Fibroblast of skin of abdomen (primary cell): ENCODE measurements around the gene TGFBR3.

Experiments
- DNase-seq: peaks from one replicate; pipeline ENCODE4 v3.0.0-alpha.2; 2013

Gene TGFBR3

DNA sequence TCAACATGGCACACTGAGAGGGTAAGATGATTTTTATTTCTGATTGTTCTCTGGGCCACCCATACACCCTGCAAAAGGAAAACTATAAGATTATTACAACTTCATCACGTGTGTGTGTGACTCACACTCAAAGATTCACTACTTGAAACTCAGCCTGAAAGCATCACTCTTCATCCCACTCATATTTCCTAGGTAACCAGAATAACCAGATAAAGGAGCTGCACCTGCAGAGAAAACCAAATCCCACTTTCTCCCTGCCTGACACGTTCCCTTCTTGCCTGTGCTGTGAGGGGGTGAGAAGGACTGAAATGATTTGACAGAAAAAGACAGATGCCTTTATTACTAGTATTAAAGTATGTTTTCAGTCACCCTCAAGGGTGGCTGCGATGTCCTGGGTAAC is 131.6 kb downstream of the TGFBR3 start:
- DNase-seq: peak; percentile 59

DNA sequence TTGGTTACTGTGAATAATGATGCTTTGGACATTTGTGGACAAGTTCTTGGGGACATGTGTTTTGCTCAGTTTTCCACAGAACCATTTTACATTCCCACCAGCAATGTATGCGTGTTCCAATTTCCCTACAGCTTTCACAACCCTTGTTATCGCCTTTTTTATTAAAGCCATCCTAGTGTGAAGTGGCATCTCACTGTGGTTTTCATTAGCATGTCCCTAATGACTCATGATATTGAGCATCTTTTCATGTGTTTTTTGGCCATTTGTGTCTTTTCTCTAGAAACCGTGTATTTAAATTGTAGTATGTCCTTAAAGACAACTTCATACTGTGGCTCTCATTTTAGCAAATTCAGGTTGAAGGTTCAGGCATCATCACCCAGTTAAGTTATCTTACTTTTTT is 132.1 kb downstream of the TGFBR3 start:
- DNase-seq: peak; percentile 39

DNA sequence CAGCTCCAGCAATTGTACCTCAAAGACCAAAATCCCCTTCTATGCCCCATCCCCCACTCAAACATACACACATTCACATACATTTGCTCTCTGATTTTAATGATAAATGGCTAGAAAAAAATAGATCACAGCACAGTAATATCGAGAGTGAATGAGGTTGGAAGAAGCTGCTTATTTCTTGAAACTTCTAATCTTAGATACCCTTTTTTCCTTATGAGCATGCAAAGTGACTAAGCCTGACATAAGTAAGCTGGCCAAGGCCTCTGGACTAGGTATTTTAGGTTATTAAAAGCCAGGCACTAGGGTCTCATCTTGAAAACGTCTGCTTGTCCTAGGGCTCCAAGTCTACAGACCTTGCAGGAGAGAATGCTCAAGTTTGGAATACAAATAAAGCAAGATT is 133.6 kb downstream of the TGFBR3 start:
- no peak for DNase-seq

DNA sequence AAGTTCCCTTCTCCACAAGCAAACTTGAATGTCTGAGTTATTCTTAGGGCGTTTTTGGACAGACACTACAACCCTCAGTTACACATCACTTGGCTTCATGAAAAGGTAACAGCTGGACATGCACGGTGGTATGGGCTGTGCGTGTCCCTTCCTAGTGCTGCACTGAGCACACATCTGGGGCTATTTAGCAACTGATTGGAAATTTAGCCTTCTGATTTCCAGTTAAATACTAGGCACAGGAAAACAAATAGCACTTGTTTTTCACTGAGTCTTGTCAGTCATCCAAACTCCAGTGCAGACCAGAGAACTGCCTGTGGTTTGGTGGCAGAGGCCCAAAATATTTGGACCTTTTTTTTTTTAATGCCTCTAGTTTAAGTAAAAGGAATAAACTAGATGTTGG is 134.7 kb downstream of the TGFBR3 start:
- DNase-seq: peak; percentile 83

DNA sequence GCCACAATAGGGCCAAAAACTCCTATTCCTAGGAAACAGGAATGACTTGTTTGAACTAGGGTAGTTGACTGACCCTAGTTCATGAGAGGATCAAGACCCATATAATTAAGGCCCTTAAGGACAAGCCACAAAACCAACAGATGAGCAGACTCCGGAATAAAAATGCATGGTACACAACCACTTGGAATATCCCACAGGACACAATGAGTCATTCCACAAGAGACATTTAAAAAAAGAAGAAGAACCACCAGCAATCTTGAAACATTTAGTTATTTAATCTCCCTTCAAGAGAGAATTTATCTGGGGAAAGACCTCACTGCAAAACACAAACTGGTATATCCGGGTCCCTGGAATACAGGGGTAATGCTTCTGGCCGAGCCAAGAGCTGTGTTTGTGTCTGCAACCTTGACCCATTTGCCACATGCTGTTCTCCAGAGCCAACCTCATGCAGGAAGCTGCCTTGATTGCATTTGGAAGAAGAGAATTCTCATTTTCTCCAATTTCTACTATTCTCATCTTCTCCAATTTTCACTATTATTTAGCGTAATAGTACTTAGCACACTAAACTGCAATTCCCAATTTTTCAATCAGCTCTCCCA is 135.5 kb downstream of the TGFBR3 start:
- peak; percentile 65 for DNase-seq

DNA sequence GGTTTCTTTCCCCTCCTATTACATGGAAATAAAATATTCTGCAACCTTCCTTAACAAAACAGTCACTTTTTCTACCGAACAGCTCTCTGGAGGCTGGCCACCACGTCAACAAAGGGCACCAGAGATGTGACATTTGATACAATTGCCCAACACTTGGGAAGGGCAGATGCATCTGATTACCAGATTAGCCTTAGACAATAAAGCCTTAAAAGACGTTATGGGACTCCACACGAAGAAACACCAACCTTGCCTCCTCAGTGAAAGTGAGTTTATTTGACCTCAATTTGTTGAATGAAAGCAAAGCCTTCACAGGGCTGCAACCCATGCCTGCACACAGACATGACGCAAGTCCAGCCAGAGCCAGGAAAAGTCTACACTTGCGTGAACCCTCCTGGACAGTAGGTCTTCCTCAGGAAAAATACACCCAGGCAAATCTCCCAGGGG is 136.1 kb downstream of the TGFBR3 start:
- DNase-seq: no peak

DNA sequence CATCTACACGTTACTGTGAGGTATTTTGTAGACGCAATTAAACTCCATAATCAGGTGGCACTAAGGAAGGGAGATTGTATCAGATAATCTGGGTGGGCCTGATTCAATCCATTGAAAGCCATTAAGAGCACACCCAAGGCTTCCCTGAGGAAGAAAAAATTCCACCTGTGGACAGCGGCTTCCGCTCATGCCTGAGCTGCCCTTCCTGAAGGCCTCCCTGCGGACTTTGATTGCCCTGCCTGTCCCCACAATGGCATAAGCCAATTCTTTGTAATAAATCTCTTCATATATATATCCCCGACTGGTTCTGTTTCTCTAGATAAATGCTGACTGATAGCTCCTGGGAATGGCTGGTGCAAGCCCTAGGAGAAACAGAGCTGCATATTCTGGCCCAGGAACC is 138.3 kb downstream of the TGFBR3 start:
- DNase-seq: no peak

DNA sequence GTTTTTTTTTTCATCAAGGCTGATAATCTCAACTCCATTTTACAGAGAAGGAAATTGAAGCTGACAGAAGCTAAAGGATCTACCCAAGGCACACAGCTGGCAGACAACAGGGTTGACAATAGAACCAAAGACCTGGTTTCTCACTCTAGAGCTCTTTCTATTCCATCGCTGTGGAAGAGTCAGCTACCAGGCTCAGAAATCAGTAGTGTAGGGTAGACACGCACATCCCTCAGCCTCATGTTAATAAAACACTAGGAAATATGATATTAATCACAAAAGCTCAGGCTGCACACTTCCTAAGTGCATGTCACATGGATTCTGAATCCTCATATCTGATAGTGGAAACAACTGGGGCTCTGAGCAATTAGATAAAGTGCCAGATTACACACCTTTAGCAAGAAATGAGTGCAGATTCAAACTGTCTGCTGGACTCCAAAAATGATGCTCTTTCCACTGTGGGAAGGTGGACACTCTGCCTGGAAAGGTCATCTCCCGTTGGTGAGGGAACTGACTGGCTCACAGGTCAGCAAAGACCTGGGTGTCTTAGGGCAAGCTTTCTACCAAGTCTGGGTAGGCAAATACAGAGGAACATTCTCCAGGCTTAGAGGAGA is 139.1 kb downstream of the TGFBR3 start:
- no peak for DNase-seq

DNA sequence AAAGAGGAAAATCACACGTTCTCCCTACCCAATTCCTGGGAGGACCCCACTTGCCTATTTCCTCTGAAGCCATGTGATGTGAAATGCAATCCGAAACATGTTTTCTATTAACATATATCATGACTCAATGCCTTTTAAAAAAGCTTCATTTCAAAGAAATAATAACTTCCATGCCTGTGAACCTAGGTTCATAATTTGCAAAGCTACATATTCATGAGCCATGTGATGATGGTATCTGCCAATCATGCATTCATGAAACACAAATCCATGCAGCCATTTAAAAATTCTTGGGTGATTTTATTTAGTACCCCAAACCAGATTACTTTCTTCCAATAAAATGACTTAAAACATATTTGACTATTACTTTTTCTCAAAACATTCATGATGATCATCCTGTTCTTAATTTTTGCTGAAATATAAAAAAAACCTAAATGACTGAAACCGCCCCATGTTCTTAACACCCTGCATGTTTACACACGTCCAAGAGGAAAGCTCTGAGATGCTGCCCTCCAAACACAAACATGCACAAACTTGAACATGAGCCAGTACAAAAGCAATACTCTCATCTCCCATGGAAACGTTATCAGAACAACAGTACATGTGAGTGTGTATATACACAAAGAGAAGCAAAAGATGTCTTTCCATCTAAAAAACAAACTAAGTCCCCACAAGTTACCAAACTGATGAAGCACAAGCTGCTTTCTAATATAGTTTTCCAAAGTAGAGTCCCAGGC is 140.1 kb downstream of the TGFBR3 start:
- DNase-seq: peak; percentile 44

DNA sequence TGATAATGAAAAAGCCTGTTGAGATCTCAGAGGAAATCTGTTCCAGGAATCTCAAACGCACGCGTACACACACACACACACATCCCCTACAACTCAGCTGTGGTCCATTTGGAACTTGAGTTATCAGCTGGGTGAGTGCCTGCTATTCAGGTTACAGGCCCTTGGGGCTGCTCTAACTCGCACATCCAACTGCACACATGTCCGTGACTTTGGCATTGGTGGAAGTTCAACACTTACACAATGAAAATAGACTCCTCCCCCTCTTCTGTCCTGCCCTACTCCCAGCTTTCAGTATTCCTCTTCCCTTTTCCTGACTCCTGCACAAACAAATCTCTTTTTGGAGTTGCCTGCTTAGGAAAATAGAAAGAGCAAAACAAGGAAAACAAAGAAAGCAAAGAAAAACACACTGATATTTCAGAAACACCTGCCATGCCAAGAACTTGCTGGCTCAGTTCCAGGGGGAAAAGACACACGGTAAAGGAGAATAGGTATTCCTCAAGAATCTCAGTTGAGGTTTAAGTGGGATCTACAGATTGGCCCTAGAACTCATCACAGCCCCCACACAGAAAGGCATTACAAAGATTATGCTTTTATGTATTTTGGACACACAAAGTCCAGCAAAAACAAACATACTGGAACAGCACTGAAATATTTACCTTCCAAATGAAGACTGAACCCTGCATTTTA is 140.9 kb downstream of the TGFBR3 start:
- DNase-seq: peak; percentile 66

DNA sequence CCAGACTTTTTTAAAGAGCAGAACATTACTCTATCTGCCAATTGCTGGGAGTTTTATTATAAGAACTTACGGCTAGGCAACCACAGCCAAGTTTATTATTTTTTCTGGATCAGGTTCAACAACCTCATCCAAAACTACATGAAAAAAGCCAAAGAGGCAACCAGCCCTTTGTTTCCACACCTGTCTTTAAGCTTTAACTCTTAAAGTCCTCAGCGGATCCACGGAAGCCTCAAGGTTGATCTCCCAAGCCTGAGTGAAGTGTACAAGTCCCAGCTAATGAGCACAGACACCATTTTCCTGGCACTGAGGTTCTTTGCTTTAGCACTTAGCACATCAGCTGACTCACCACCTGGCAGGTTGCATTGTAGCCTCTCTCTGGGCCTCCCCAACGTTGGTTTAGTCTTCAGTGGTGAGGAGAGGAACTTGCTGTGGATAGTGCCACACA is 143.1 kb downstream of the TGFBR3 start:
- DNase-seq: no peak

DNA sequence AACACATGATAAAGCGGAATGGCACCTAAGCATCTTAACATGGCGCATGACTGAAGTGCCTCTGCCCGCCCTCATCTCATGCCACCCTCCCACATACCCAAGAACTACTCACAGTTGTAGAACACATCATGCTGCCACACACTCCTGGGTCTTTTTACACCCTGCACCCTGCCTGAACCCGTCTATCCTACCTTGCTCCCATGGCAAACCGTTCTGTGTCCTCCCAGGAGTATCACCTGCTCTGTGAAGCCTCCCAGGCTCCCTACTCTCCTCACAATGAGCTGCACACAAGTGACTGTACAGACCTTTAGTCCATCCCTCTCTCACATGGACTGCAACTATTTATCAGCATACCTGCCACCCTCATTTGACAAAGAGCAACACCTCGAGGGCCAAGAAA is 144.0 kb downstream of the TGFBR3 start:
- DNase-seq: no peak

DNA sequence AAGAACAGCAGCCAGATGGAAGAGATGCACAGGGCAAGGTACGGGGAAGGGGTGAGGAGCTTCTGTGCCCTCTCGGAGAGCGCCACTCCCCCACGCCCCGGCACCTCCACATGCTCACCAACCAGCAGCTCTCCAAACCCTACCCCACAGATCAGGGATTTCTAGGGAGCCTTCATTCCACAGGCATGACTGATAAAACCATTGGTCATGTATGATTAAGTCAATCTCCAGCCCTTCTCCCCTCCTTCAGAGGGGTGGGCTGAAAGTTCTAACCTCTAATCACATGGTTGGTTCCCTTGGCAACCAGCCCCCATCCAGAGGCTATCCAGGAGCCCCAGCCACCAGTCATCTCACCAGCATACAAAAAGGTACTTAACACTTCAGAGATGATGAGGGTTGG is 144.7 kb downstream of the TGFBR3 start:
- DNase-seq: peak; percentile 70

DNA sequence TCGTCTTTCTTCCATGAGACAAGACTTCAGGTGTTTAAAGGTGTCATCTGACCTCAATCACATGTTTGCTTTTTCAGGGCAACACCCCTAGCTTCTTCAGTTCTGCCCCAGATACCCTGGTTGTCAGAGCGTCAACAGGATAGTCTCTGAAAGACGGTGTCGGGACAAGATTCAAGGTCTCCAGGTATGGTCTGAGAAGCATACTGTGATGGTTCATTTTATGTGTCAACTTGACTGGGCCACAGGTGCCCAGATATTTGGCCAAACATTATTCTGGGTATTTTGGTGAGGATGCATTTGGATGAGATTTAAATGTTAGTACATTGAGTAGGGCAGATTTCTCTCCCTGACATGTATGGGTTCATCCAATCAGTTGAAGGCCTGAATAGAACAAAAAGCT is 148.3 kb downstream of the TGFBR3 start:
- DNase-seq: no peak

DNA sequence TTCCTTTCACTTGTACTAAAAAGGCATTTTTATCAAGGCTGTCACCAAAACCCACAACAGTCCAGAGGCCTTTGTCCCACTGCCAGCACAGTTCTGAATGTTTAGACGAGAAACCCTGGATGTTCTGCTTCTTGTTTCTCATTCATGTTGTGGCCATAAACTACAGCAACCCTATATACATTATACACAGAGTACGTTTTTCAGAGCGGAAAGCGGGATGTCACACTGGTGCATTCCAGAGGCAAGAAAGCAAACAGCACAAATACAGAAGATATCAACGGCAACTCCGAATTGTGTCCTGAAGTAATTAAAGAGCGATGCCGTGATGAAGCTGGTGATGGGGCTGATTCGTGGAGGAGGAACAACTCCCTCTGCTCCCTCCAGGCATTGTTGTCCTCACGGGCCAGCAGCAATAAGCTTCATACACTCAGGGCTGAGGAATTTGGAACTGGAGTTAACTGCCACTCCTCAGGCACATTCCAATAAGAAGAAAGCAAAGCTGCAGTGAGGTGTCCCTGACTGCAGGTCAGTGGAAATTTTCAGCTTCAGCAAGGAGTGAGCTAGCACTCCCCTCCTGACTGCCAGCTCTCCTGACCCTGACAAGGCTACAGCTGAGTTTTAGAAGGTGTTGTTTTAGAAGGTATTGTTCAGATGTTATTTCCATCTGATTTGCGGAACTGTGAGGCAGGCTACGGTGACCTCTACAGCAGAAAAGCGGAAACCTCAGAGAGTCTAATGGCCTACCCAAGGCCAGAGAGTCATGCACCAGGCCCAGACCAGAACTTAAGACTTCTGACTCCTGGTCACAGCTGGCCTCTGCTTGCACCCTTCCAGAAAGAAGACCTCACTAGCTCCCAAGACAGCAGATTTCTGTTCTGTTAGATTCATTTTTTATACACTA is 149.0 kb downstream of the TGFBR3 start:
- peak; percentile 88 for DNase-seq

DNA sequence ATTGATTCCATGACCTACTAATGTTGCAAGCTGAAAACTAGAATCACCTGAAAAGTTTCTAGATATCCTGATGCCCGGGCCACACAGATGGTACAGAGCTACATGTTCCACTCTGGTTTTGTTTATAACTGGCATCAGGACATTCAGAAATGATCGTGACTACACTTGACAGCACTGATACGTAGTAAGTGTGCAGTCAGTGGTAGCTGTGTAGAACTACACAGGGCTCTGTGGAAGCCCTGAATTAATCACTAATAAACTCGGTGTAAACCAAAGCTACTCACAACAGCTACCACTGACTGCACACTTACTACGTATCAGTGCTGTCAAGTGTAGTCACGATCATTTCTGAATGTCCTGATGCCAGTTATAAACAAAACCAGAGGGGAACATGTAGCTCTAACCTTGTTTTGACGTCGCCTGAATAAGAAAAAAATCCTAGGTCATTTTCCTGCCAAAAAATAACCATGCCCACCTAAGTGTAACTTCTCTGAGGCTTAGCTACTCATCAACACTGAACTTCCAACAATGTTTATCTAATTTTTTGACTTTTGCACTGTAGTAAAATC is 149.7 kb downstream of the TGFBR3 start:
- DNase-seq: no peak

DNA sequence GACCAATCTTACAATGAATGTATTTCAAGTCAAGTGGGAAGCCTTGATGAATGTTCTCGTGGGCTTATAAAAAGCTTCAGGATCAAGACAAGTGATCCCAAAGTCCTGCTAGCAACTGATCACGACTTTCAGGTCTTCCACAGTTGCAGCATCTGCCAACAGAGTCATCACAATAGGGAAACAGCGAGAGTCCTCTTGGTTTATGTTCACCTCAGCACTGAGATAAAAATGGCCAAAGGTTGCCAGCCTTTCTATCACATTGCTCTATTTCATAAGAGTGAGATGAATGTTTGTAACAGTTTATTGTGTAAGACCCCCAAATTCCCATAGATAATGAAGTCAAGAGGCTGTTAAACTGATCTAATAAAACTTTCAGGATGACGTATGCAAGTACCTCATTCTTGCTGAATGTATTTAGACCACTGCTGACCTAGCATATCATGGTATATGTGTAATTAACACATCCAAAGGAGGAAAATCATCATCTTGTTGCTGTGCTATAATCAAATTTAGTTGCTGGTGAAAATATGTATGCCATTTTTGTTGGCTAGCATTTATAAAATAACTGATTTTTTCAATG is 150.6 kb downstream of the TGFBR3 start:
- no peak for DNase-seq

DNA sequence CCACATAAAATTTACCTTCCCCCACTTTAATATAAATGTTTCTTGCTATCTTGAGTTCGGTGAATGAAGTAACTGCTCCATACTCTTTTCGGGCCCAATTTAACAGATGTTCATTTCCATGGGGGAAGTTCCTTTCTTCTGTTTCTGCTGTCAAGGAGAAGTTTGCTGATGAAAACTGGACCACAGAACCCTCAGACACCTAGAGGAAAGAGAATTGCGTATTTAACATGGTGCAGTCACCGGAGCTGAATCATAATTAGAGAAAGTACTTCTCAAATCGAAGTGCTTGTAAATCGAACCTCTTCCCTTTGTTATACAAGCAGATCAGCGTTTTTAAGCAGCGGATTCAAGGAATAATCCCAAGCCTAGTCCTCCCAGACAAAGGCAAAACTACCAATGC is 151.2 kb downstream of the TGFBR3 start:
- no peak for DNase-seq

DNA sequence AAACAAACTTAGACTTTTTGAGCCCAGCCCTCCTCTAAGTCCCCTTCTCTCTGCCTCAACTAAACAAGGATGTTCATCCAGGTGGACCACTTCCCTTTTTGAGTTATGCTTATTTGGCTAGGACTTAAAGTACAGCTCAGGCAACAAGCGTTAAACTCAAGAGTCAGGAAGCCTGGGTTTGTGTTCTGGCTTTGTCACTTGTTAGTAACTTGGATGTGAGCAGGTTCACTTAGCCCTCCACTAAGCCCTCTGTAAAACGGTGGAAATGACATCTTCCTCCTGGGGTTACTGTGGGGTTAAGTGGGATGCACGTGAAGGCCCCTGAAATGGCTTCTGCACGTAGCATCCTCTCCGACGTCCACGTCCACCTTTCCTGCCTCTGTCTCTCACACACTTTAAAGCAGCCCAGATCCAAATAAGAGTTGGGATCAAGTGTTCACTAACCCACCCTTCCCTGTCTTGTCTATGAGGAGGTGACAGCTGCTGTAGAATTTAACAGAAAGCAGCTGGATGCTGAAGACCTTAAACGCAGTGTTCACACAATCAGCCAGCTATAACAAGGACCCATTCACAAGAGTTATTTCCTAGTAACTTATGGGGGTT is 152.7 kb downstream of the TGFBR3 start:
- DNase-seq: no peak

DNA sequence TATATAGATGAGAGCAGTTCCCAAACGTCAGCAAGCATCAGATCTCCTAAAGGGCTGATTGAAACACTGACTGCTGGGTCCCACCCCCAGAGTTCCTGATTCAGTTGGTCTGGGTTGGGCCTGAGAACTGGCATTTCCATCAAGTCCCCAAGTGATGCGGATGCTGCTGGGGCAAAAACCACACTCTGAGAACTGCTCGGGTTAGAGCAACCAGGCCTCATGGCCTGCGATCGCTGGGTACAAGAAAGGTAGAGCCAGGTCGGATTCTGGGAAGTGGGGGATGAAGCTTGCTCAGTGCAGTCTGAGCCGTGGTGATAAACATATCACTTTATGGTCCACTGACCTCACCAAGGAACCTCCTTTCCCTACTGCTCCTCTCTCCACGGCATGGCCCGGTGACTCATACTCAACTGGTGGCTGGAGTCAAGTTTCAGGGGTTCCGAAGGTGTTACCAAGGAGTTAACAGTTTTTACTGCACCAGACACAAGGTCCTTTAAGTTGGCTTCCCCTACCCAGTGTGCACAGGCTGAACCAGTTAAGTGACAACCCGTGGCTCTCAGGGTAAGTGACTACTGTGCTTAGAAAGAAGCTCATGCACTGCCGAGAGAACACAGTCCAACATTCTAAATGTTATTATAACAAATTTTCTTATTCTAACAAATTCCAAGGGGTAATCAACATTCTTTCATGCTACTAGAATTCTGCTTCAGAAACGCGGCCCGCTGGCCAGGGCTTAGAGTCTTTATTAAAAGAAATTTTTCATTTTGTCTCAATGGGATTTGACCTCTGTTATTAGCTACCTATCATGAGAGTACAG is 153.5 kb downstream of the TGFBR3 start:
- peak; percentile 76 for DNase-seq
